Activated naive CD8-positive, alpha-beta T cell (primary cell): ENCODE results near the gene NUDT22.

Source experiments
- H3K27ac Mint-ChIP-seq: one replicate; pipeline ENCODE4 v1.8.0; 2021; ENCODE audit warnings: mixed read lengths
- H3K27me3 Mint-ChIP-seq: one replicate; pipeline ENCODE4 v1.8.0; 2021; ENCODE audit warnings: mixed read lengths
- H3K36me3 Mint-ChIP-seq: one replicate; pipeline ENCODE4 v1.8.0; 2021; ENCODE audit warnings: mixed read lengths
- H3K4me1 Mint-ChIP-seq: one replicate; pipeline ENCODE4 v1.8.0; 2021; ENCODE audit warnings: low read depth, mixed read lengths
- H3K4me3 Mint-ChIP-seq: one replicate; pipeline ENCODE4 v1.8.0; 2021; ENCODE audit warnings: mild to moderate bottlenecking, mixed read lengths
- H3K9me3 Mint-ChIP-seq: one replicate; pipeline ENCODE4 v1.8.0; 2021; ENCODE audit warnings: low read depth, mixed read lengths

NUDT22 gene

DNA sequence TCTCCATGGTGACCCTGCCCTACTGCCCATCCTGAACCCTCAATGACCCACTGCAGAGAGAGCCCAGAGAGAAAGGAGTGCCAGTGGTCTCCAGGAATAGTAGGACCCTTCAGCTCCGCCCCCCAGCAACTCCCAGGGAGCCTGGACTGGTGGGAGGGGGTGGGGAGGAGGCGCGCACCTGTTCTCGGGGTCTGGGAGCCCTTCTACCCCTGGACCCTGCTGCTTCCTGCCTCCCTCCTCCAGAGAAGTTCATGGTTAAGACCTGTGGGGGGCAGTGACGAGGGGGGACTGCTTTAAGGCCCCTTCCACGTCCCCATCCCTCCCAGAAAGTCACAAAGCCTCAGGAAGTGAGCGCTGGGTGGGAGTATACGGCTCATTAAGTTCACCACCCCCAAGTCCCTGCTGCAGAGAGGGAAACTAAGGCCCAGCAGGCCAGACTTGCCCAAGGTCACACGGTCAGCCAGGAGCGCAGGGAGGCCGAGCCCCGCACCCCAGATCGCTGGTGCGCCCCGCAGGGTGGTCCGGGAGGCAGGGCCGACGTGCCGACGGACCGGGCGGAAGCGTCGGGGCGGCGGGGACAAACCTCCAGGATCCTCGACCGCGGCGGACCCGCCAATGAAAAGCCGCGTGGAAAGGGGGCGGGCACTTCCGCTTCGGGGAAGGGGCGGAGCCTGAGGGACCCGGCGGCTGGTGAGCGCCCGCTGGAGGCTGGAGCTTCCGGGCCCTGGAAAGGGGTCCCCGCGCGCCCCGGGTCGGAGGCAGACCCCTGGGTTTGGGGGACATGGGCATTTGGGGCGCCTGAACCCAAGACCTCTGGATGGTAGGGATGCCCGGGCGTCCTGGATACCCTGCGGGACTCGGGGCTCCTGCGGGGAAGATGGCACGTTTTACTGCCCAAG is at the start of gene NUDT22, which contains the start of gene TRPT1:
Gene NUDT22, plus strand, starts transcription at position 667 of the 899 bp plus-strand sequence. CDS start 379 bp downstream, outside the sequence.
Gene TRPT1, minus strand, starts transcription at position 579 of the 899 bp plus-strand sequence. Its CDS starts 326 bp downstream, at position 253.
- no peaks in the 10 kb centered on the region for H3K36me3 Mint-ChIP-seq
- H3K4me3 Mint-ChIP-seq = peak within 1 kb of the TSS; percentile 88
- H3K9me3 Mint-ChIP-seq = no peaks in the 10 kb centered on the region
- peaks cover 21% of the 10 kb centered on the region for H3K4me1 Mint-ChIP-seq
- peak within 1 kb of the TSS; percentile 86 for H3K27ac Mint-ChIP-seq
- no peaks in the 10 kb centered on the region for H3K27me3 Mint-ChIP-seq

- peaks cover 21% of the 10 kb centered on the region for H3K4me1 Mint-ChIP-seq
- no peaks in the 10 kb centered on the region for H3K9me3 Mint-ChIP-seq
- H3K4me3 Mint-ChIP-seq = no peak overlapping the region
- no peaks in the 10 kb centered on the region for H3K27me3 Mint-ChIP-seq
- no peak overlapping the region for H3K27ac Mint-ChIP-seq
- peaks cover 3% of the 10 kb centered on the region for H3K36me3 Mint-ChIP-seq
These were observed 49.3 kb upstream of the NUDT22 start for GRCh38 chr11:64176751-64177150.

DNA sequence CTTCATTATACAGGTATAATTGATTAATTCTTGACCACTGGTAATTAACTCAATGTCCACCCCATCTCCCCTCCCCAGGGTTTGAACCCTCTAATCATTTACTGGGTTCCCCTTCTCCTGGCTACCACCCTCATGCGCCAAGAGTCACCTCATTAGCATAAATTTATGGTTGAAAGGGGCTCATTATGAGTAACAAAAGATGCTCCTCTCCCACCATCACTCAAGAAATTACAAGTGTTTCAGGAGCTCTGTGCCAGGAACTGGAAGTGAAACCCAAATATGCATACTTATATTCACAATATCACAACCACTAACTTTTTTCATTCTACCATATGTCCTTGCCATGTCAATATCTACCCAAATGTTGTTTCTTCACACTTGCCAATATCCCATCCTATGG is 47.9 kb upstream of the NUDT22 start:
- no peak overlapping the region for H3K4me3 Mint-ChIP-seq
- H3K4me1 Mint-ChIP-seq = peaks cover 29% of the 10 kb centered on the region
- H3K27ac Mint-ChIP-seq = no peak overlapping the region
- no peaks in the 10 kb centered on the region for H3K27me3 Mint-ChIP-seq
- peaks cover 3% of the 10 kb centered on the region for H3K36me3 Mint-ChIP-seq
- H3K9me3 Mint-ChIP-seq = no peaks in the 10 kb centered on the region

GRCh38 chr11:64178951-64179639 is 47.0 kb upstream of the NUDT22 start:
- Mint-ChIP-seq H3K4me3 (no peak overlapping the region), H3K27ac (no peak overlapping the region), H3K4me1 (peaks cover 36% of the 10 kb centered on the region), H3K9me3 (no peaks in the 10 kb centered on the region), H3K36me3 (peaks cover 2% of the 10 kb centered on the region), H3K27me3 (no peaks in the 10 kb centered on the region)

DNA sequence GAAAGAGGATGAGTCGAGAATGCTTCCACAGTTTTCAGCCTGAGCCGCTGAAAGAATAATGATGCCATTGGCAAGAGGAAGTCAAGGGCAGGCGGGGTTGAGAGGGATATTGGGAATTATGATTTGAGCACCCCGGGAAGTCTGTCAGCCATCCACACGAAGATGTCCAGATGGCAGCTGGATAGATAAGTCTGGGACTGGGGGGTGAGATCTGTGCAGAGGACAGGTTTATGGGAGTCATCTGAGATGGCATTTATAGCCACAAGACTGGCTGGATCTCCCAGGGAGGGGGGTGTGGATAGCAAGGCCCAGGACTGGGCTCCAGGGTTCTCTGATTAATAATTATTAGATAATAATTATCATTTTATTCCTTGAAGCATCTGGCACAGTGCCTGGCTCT is 45.2 kb upstream of the NUDT22 start:
- H3K4me1 Mint-ChIP-seq = peaks cover 40% of the 10 kb centered on the region

GRCh38 chr11:64181506-64182411 is 44.3 kb upstream of the NUDT22 start:
- peak overlapping the region; percentile 7 for H3K4me3 Mint-ChIP-seq
- H3K27me3 Mint-ChIP-seq = no peaks in the 10 kb centered on the region
- H3K36me3 Mint-ChIP-seq = no peaks in the 10 kb centered on the region
- H3K4me1 Mint-ChIP-seq = peaks cover 40% of the 10 kb centered on the region
- H3K27ac Mint-ChIP-seq = no peak overlapping the region
- H3K9me3 Mint-ChIP-seq = no peaks in the 10 kb centered on the region

More for the DNA sequence above, 45.2 kb upstream of the NUDT22 start:
- Mint-ChIP-seq H3K36me3 (no peaks in the 10 kb centered on the region), H3K4me3 (no peak overlapping the region), H3K27me3 (no peaks in the 10 kb centered on the region), H3K9me3 (no peaks in the 10 kb centered on the region), H3K27ac (no peak overlapping the region)

DNA sequence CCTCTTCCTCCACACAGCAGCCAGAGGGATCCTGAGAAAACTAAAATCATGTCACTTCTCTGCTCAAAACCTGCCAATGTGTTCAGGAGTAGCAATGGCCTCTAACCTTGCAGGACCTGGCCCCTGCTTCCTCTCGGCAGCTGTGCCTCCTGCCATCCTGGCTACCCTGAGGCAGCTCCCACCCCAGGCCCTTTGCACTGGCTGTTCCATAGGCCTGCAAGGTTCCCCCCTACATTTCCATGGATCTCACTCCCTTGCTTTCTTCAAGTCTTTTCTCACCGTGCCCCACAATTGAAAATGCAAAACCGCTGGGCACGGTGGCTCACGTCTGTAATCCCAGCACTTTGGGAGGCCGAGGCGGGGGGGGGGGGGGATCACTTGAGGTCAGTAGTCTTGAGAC is 42.2 kb upstream of the NUDT22 start:
- Mint-ChIP-seq H3K9me3 (no peaks in the 10 kb centered on the region), H3K36me3 (no peaks in the 10 kb centered on the region), H3K4me3 (peak overlapping the region; percentile 59), H3K27me3 (no peaks in the 10 kb centered on the region), H3K27ac (no peak overlapping the region), H3K4me1 (peaks cover 37% of the 10 kb centered on the region)

DNA sequence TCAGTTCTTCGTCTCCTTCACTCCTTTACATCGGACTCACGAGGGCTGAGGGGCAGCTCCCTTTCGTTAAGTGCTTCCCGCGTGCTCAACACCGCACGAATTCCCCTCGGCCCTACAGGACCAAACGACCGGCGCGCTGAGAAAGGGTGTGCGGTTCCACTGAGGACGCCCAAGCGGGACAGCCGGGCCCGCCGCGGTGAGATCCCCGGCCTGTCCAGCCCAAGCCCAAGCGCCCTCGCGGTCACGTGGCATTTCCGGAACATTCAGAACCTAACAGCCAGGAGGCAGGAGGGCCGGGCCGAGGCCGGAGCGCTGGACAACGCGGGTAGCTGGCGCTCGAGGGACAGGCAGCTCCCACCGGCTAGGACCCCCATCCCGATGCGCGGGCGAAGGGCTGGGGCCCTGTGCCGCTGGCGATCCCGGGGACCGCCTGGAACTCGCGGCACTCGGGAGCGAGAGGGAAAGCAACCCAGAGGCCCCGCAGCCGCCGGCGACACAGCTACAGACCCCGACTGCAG is 40.8 kb upstream of the NUDT22 start:
- Mint-ChIP-seq H3K36me3 (no peaks in the 10 kb centered on the region), H3K27me3 (no peaks in the 10 kb centered on the region), H3K27ac (peak overlapping the region; percentile 99), H3K9me3 (no peaks in the 10 kb centered on the region), H3K4me1 (peaks cover 42% of the 10 kb centered on the region), H3K4me3 (peak overlapping the region; percentile 96)

DNA sequence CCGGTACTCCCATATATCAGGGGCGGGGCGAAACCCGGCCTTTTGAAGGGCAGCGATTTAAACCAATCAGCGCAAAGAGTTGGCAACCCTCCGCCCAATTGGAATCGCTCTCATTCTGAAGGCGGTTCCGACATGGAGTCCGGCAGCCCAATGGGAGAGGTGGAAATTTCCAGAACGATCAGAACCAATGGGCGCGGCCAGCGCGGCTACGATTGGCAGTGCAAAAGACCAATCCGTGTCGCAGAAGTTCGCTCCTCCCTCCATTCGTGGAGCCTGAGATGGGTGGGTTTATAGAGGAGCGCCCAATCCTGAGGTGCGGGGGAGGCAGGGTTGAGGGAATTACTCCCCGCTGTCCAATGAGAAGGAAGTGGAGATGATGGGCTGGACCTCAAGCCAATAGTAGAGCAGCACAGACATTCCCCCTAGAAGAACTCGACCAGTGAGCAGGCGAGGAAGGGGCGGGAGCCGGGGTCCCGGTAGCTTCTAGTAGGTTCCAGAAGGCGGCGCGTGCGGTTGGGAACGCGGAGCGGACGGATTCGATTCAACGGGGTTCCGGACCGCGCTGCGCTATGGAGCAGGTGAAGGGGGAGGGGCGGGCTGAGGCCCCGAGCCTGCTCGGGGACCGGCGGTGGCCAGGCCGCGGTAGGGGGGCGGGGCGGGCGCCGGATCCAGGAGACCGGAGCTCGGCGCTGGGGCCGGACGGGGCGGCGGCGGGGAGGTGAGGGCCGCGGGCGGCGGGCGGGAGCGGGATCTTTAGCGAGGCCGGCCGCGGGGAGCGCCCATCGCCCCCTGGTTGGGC is 40.2 kb upstream of the NUDT22 start, which contains the start of gene STIP1:
Gene STIP1, plus strand, starts transcription at position 479 of the 799 bp plus-strand sequence. Its CDS starts 91 bp downstream, at position 570.
- H3K9me3 Mint-ChIP-seq = no peaks in the 10 kb centered on the region
- H3K27ac Mint-ChIP-seq = peak within 1 kb of the TSS; percentile 99
- peak within 1 kb of the TSS; percentile 96 for H3K4me3 Mint-ChIP-seq
- no peaks in the 10 kb centered on the region for H3K36me3 Mint-ChIP-seq
- H3K27me3 Mint-ChIP-seq = no peaks in the 10 kb centered on the region
- peaks cover 45% of the 10 kb centered on the region for H3K4me1 Mint-ChIP-seq

DNA sequence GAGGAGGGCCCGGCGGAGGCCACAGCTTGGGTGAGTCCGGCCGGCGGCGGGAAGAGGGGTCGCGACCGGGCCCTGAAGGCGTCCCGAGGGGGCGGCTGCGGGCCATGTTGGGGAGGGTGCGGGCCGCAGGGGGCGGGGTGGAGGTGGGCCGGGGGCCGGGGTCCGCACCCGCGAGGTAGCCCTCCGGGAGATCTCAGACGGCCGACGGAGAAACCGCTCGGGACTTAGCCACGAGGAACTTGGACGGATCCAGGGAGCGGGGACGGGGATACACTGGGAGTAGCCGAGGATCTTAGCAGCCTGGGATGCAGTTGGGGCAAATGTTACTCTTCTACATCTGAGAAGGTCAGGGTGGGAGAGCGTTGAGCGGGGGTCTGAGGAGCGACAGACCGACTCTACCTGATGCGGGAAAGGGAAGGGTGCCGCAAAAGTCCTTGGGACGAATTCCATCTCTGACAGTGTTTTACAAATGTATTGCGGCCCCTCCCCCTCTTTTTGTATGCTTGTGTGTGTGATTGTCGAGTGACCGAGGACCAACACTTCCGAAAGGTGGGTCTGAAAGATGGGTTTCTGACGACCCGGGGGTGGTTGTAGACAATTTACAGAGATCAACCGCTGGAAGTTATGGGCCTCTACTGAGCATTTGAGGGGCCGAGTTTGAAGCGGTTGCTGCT is 39.4 kb upstream of the NUDT22 start:
- Mint-ChIP-seq H3K27ac (no peak overlapping the region), H3K36me3 (no peaks in the 10 kb centered on the region), H3K4me1 (peaks cover 42% of the 10 kb centered on the region), H3K27me3 (no peaks in the 10 kb centered on the region), H3K9me3 (no peaks in the 10 kb centered on the region), H3K4me3 (no peak overlapping the region)

DNA sequence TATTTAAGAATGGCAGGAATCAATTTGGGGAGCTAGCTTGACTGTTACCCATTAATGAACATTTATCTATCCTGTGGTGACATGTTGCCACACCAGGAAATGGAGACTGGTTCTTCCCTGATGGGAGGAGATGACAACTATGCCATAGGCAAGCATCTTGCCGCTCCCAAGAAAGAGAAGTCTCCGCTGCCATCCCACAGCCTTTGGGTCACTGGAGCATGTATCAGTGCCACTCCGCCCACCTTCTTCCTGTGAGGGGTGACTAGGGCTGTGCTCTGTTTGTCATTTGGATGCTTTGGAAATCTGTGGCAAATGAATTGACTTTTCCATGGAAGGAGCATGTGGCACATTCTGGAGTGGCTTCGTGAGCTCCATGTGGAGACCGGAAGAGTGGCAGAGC is 33.6 kb upstream of the NUDT22 start:
- Mint-ChIP-seq H3K4me3 (peak overlapping the region; percentile 58), H3K27ac (peak overlapping the region; percentile 58), H3K9me3 (no peaks in the 10 kb centered on the region), H3K36me3 (peaks cover 10% of the 10 kb centered on the region), H3K27me3 (no peaks in the 10 kb centered on the region), H3K4me1 (peaks cover 41% of the 10 kb centered on the region)

DNA sequence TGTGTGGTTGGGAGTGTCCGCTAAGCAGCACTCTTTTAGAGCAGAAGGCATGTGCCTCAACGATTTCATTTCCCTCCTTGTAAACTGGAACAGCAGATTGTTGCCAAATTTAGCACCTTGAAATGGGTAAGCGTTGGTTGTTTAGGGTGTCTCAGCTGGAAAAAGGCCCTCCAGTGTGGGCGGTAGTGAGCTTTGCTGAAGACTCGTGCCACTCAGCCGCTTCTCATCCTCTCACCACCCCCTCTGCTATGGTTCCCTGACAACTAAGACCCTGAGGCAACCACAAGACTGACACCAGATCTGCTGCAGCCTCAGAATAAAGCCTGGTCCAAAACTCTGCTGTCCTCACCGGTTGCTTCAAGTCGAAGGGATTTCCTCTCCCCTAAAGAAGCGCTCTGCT is 29.4 kb upstream of the NUDT22 start:
- Mint-ChIP-seq H3K27ac (peak overlapping the region; percentile 34), H3K4me3 (no peak overlapping the region), H3K4me1 (peaks cover 22% of the 10 kb centered on the region), H3K9me3 (no peaks in the 10 kb centered on the region), H3K27me3 (no peaks in the 10 kb centered on the region), H3K36me3 (peaks cover 10% of the 10 kb centered on the region)

DNA sequence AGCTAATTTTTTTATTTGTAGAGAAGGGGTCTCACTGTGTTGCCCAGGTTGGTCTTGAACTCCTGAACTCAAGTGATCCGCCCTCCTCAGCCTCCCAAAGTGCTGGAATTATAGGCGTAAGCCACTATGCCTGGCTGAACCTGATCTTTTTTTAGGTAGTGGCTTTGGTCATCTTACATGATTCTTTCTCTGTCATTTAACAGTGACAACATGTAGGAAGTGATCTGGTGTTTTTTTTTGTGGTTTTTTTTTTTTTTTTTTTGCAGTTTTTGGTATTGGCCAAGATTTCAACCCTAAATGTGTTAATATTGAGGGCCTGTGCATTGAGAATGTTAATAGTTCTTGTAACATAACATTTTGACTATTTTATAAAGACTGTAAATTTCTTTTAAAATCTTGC is 27.6 kb upstream of the NUDT22 start:
- no peaks in the 10 kb centered on the region for H3K9me3 Mint-ChIP-seq
- no peaks in the 10 kb centered on the region for H3K27me3 Mint-ChIP-seq
- H3K4me3 Mint-ChIP-seq = no peak overlapping the region
- H3K36me3 Mint-ChIP-seq = peaks cover 10% of the 10 kb centered on the region
- H3K4me1 Mint-ChIP-seq = peaks cover 14% of the 10 kb centered on the region
- H3K27ac Mint-ChIP-seq = no peak overlapping the region
